NCI-H2081 treated with DMSO at 0.1 percent for 48 hours (cell line): ENCODE measurements around the gene NKIRAS2.
"Not testable (repeated sequence)": the region's sequence is repeated elsewhere in the genome, so short reads cannot be mapped to it uniquely, and the experiment has no call there.

Experiments
- DNase-seq: peaks from one replicate; lab custom pipeline; 2025; lab: John Stamatoyannopoulos, UW

Gene NKIRAS2

DNA sequence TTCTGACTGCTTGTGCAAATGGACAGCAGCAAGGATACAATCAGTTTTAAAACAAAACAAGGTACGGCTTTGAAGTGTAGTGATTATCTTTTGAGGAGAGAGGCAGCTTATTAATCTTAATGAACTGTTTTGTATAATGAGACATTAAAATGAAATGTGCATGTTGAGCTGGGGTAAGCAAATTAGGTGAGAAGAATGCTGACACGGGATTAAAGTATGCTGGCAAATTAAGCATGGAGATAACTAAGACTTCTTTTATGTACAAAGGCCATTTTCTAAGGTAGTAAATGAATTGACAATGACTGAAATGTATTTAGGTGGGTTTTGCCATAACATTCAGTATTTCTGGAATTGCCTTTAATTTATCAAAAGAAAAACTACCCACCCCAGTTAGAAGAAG is 21.4 kb upstream of the NKIRAS2 start:
- no peak for DNase-seq

DNA sequence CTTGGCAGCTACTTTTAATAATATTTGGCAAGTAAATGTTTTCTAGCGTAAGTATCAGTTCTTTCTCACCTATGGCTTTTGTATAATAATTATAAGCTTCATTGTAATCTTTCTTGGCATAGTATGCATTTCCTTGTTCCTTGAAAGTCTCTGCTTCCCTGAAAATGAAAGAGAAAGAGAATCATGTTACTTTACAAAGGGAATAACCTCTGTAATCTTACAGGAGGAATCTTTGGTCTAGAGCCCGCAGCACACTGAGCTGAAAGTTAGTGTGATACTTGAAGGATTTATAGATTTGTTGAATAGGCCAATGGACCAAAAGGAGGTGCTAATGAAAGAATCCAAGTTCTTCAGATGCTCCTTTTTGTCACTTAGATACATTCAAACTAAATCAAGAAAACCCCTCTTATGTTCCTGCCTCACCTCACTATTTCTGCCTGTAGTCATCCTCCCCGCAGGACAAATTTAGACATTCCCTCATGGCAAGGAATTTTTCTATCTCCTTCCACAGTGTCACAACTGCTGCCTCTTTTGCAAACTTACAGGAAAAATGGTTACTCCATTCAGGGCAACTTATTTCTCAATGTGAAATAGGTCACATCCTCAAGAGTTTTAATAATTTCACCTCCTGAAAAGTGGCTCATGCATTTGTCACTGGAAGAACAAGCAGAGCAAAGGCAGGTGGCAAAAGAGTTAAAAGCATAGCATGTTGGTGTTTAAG is 19.3 kb upstream of the NKIRAS2 start:
- no peak for DNase-seq

- DNase-seq, result no peak
Measured at GRCh38 chr17:42001729-42002128, 18.2 kb upstream of the NKIRAS2 start.

DNA sequence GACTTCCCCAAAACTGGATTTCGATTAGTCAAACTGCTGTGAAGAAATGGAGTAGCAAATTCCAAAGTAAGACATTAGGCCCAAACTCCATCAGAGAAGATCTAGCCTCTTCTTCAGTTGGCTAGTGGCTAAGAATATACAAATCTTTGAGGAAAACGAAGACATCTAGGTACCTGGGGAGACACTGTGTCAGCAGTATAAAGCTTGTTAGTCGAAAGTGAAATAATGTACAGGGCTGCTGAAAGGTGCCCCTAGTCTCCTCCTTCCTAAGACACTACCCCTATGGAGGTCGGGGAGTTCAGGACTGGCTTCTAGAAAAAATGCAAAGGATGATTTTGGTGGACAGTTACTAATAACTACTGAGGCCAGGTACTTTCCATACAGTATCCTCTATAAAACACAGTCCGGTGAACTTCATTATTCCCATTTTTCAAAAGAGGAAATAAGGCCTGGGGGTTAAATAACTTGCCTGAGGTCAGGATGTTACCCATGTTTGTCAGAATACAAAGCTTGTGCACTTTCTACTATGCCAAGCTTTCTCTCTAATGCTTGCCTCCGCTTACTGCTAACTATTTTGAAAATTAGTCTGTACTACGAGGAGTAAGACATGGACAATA is 17.6 kb upstream of the NKIRAS2 start:
- no peak for DNase-seq

DNA sequence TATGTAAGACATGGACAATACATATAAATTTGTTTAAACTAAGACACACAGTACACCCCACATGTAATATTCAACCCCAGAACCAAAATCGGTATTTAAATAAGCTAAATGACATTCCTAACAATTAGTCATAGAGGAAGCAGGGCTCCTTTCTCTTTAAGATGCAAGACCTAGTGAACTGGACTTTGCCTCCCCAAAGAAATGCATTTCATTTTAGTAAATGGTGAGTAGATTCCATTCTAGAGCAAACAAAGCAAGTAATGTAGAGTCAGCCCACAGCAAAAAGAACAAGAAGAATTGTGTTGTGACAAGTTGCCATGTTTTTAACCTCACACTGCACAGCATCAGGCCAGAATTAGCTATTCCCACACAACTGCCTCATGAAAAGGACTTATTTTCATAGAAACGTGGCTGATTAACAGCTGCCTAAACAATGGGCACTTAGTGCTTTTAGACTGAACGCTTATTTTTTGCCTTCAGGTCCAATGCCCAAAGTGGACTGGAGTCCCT is 17.0 kb upstream of the NKIRAS2 start:
- DNase-seq, result no peak

DNA sequence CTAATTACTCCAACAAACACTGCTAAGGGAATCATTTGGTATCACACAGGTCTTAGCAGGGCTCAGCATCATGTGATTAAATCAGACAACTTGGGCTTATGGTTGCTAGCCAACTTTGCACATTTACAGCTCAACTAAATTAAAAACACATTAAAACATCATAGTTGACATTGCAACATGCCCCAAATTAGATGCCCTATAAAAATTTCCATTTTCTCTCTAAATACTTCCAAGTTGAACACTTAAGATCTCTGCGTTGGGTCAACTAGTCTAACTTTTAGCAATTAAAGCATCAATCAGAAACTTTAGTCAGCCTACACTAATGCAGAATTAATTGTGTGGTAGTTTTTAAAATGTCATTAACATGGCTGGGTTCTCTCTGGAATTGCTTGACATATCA is 14.7 kb upstream of the NKIRAS2 start:
- no peak for DNase-seq

DNA sequence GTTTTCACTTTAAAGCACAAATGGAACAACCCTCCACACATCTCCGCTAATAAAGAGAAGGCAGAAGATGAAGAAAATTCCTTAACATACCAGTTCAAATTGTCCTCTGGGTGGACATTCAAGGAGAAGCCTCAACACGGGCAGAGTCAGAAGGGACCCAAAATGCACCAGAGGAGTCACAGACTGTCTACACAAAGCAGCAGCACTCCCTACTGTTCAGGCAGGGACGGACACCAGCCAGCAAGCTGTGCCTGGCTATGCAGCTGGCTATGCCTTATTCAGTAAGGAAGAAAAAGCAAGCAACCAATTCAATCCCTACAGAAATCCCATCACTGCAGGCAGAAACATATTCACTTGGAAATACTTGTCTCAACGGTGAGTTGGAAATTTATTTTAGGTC is 10.7 kb upstream of the NKIRAS2 start:
- DNase-seq, result no peak

- not testable (repeated sequence) for DNase-seq
Measured at GRCh38 chr17:42010266-42010680, 9.6 kb upstream of the NKIRAS2 start.

- no peak for DNase-seq
Measured at GRCh38 chr17:42010898-42011516, 8.9 kb upstream of the NKIRAS2 start.

DNA sequence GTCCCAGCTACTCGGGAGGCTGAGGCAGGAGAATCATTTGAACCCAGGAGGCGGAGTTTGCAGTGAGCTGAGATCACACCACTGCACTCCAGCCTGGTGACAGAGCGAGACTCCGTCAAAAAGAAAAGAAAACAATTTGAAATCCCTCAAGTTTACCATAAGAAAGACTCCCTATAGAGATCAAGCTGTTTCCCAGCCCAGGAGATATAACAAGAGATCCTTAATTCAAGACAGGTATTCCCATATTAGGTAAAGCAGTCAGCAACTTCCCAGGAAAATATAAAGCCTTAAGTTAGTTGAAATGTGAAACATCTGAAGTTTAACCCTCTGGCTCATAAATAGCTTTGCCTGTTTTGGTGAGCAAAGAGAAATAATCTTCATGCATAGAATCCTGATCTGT is 7.5 kb upstream of the NKIRAS2 start:
- DNase-seq, result not testable (repeated sequence)

DNA sequence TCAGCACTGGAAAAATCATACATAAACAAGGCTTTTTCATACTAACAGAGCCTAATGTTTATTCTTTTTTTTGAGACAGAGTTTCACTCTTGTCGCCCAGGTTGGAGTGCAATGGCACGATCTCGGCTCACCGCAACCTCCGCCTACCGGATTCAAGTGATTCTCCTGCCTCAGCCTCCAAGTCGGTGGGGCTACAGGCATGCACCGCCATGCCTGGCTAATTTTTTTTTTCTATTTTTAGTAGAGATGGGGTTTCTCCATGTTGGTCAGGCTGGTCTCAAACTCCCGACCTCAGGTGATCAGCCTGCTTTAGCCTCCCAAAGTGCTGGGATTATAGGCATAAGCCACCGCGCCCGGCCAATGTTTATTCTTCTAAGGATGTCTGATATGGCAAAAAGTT is 6.2 kb upstream of the NKIRAS2 start:
- not testable (repeated sequence) for DNase-seq

DNA sequence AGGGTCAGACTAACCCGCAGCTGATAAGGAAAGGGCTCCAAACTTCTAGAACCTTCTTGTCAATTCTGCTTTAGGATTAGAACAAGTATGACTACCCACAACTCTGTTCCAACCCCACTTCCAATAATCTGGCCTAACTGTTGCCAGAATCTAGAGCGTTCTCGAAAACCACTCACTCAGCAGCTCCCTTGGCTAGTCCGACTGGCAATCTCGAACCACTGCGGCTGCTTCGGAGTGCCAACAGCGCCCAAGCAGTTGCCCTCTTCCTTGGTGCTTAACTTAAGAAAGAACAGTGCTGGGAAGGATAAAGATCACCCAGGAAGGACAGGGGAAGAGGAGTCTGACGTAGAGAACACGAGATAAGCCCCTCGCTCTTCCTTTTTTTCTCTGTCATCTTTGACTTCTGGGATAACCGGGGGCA is 3.5 kb upstream of the NKIRAS2 start:
- DNase-seq, result no peak

- peak; percentile 92 for DNase-seq
Measured at GRCh38 chr17:42016941-42017865, 2.7 kb upstream of the NKIRAS2 start, which contains the start of gene DNAJC7. TSS of gene DNAJC7 (minus strand) at chr17:42017439. CDS start at chr17:42017416, 23 bp downstream.

DNA sequence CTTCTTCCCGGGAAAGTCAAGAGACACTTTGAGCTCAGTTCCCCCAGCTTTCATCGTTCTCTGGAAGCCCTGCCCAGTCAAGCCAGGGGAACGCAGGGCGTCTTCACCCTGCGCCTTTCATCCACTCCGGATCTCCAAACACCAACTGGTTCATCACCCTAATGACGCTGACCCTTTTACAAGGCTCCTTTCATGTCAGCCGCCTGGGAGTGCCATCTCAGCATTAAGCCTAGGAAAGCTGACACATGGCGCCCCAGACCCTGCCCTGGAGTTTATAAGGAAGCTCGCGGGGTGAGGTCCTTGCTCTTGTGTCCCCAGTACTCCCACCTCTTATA is 2.1 kb upstream of the NKIRAS2 start:
- no peak for DNase-seq

DNA sequence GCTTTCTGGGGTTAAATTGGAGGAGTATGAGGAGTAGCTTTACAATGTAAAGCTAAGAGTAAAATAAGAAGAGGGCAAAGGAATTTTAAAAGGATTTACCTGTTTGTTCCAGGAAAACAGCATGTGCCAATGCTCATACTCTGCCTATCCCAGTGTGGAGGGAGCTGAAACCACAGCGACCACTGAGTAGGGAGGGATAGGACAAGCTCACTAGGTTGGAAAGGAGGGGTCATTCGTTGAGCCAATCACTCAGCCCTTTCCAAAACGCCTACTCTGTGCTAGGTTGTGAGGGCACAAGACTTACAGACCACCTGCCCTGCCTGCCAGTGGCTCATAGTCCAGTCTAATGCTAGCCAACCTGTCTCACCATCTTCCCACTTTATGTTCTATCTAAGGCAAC is 1.6 kb upstream of the NKIRAS2 start:
- DNase-seq, result no peak

DNA sequence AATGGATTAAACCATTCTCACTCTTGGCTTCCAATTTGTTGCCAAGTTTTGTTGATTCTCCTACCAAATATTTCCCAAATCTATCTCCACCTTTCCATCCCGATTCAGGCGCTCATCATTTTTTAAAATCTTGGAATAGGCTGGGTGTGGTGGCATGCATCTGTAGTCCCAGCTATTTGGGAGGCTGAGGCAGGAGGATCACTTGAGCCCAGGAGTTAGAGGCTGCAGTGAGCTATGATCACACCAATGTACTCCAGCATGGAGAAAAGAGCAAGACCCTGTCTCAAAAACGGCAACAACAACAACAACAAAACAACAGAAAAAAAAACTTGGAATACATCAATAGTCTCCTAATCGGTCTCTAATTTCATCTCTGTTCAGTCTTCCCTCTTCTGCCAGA is 902 bp upstream of the NKIRAS2 start:
- DNase-seq, result no peak

DNA sequence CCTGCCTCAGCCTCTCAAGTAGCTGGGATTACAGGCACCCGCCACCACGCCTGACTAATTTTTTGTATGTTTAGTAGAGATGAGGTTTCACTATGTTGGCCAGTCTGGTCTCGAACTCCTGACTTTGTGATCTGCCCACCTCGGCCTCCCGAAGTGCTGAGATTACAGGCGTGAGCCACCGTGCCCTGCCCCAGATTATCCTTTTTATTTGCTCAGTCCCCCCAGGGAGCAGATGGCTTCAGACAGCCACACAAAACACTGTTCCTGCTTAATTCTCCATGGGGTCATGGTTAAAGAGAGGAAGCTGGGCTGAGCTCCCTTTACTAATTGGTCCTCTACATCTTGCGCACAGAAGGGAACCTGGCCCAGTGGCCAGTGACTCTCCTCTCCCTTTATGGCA is 955 bp downstream of the NKIRAS2 start:
- DNase-seq, result not testable (repeated sequence)

- no peak for DNase-seq
Measured at GRCh38 chr17:42023524-42024349, 3.8 kb downstream of the NKIRAS2 start.

GRCh38 chr17:42025191-42025579 is 5.3 kb downstream of the NKIRAS2 start:
- no peak for DNase-seq

GRCh38 chr17:42025936-42026335 is 6.0 kb downstream of the NKIRAS2 start:
- no peak for DNase-seq
